ENCODE measurements around the gene ZFP42. TPM values are rescaled to one million over a fixed set of nuclear protein-coding genes. Genes with fewer than 3 reads are reported as not detected.
"Not testable (repeated sequence)": the region's sequence is repeated elsewhere in the genome, so short reads cannot be mapped to it uniquely, and the experiment has no call there.

Gene ZFP42
- polyA plus RNA-seq, 2 of the 4 experiments (the other 2 are of a cell fraction), result not detected

- TF ChIP-seq EP300 (IDR thresholded peaks at IDR 0.05) (no peak), RNF2 (IDR thresholded peaks at IDR 0.05; ENCODE audit: borderline replicate concordance, low read depth) (no peak), MAX (IDR thresholded peaks at IDR 0.05) (no peak), NFE2L2 (conservative IDR thresholded peaks at IDR 0.05; ENCODE audit: low read length) (no peak), FOXS1 (CRISPR knock-in tag; IDR thresholded peaks at IDR 0.05) (no peak), ELK1 (IDR thresholded peaks at IDR 0.05; ENCODE audit: low read depth, low read length) (no peak)
These were observed 1.1 kb downstream of the ZFP42 start (continued) for GRCh38 chr4:187996502-187997177.

GRCh38 chr4:187997991-187998390 lies 2.4 kb downstream of the ZFP42 start:
- H3K4me1 ChIP-seq; DNase-seq (ENCODE audit: low read depth in 1 of 2, low spot score in 1 of 2); FAIRE-seq; H3K27ac ChIP-seq; POLR2A ChIA-PET; H3K4me2 ChIP-seq; H3K4me3 ChIP-seq; ATAC-seq; H3K9me3 ChIP-seq: not testable (repeated sequence)
- 94% methylated on average over 15 of the region's 15 CpGs for WGBS (ENCODE audit: missing lambda C conversion rate)
- CTCF ChIA-PET, result interaction anchor here (0.6 kb wide), 1 partner anchor 1286 kb away, joined by 5 read pairs; no protein-coding TSS in a partner anchor

- TF ChIP-seq RAD21 (conservative IDR thresholded peaks at IDR 0.05 in 1 of 2, IDR thresholded peaks at IDR 0.05 in 1 of 2), result no peak
- Histone ChIP-seq H3K4me1 (no peaks in the 10 kb centered on the region), H3K4me2 (no peak overlapping the region), H3K9me3 (no peaks in the 10 kb centered on the region), H3K4me3 (no peak overlapping the region), H3K27ac (no peak overlapping the region)
- WGBS (ENCODE audit: missing lambda C conversion rate), result 69% methylated on average over 2 of the region's 2 CpGs
- FAIRE-seq (no peak), DNase-seq (ENCODE audit: low read depth in 1 of 2, low spot score in 1 of 2) (no peak), ATAC-seq (no peak)
- ChIA-PET POLR2A (no interaction called here), CTCF (no interaction called here)
These were observed 3.9 kb downstream of the ZFP42 start for GRCh38 chr4:187999406-187999932.

GRCh38 chr4:188002323-188002722 lies 6.8 kb downstream of the ZFP42 start:
- POLR2A ChIA-PET, result no interaction called here
- Histone ChIP-seq H3K4me2 (no peak overlapping the region), H3K4me1 (no peaks in the 10 kb centered on the region), H3K27ac (no peak overlapping the region), H3K4me3 (no peak overlapping the region), H3K9me3 (no peaks in the 10 kb centered on the region)
- CTCF ChIA-PET, result no interaction called here
- ATAC-seq (no peak), FAIRE-seq (no peak), DNase-seq (ENCODE audit: low read depth in 1 of 2, low spot score in 1 of 2) (no peak)
- 28% methylated on average over 2 of the region's 2 CpGs for WGBS (ENCODE audit: missing lambda C conversion rate)
- TF ChIP-seq MAZ (IDR thresholded peaks at IDR 0.05; ENCODE audit: borderline replicate concordance, low read depth, low read length) (no peak), GATA3 (IDR thresholded peaks at IDR 0.05; ENCODE audit: borderline replicate concordance) (peak; percentile 32; the same call in 1 of the 2 replicates), FOXS1 (CRISPR knock-in tag; IDR thresholded peaks at IDR 0.05) (no peak), SMC3 (IDR thresholded peaks at IDR 0.05) (no peak), FOSL2 (IDR thresholded peaks at IDR 0.05) (no peak), FOSL2 (CRISPR knock-in tag; IDR thresholded peaks at IDR 0.05) (peak; percentile 20; the same call in 1 of the 2 replicates)

- ChIA-PET POLR2A (no interaction called here), CTCF (no interaction called here)
- 97% methylated on average over 7 of the region's 7 CpGs for WGBS (ENCODE audit: missing lambda C conversion rate)
- no peaks in the 10 kb centered on the region for H3K4me1 ChIP-seq
- no peak for DNase-seq (ENCODE audit: low read depth in 1 of 2, low spot score in 1 of 2)
- ATAC-seq, result no peak
- no peak for FAIRE-seq
- H3K4me3 ChIP-seq, result no peak overlapping the region
- no peak overlapping the region for H3K4me2 ChIP-seq
- H3K9me3 ChIP-seq, result no peaks in the 10 kb centered on the region
- no peak overlapping the region for H3K27ac ChIP-seq
- TF ChIP-seq RCOR1 (IDR thresholded peaks at IDR 0.05; ENCODE audit: low read depth, low read length), result no peak
- no peak for TF ChIP-seq PBX3 (IDR thresholded peaks at IDR 0.05)
- TF ChIP-seq REST (IDR thresholded peaks at IDR 0.05), result no peak
- no peak for TF ChIP-seq ZSCAN20 (CRISPR knock-in tag; IDR thresholded peaks at IDR 0.05)
- TF ChIP-seq CBX2 (IDR thresholded peaks at IDR 0.05; ENCODE audit: borderline replicate concordance, low read depth), result no peak
- no peak for TF ChIP-seq EHF (CRISPR knock-in tag; IDR thresholded peaks at IDR 0.05)
- TF ChIP-seq EHMT2 (IDR thresholded peaks at IDR 0.05; ENCODE audit: low read depth), result no peak
- TF ChIP-seq HOXB5 (CRISPR knock-in tag; IDR thresholded peaks at IDR 0.05), result no peak
- TF ChIP-seq E2F6 (IDR thresholded peaks at IDR 0.05; ENCODE audit: borderline replicate concordance, low read depth), result no peak
- TF ChIP-seq JUNB (IDR thresholded peaks at IDR 0.05), result no peak
These were observed 7.2 kb downstream of the ZFP42 start for GRCh38 chr4:188002751-188003150.

All from A549 (cell line).